DMS153 treated with DMSO at 0.1 percent for 48 hours (cell line): Measurements from ENCODE around the gene GLS.
A peak's percentile ranks its signal among the peaks of the same experiment; 100 is the strongest.
"Not testable (repeated sequence)": the region's sequence is repeated elsewhere in the genome, so short reads cannot be mapped to it uniquely, and the experiment has no call there.

Experiments
- DNase-seq: peaks from one replicate; lab custom pipeline; 2025; ENCODE audit not compliant: unreplicated experiment; lab: John Stamatoyannopoulos, UW

GLS gene

DNA sequence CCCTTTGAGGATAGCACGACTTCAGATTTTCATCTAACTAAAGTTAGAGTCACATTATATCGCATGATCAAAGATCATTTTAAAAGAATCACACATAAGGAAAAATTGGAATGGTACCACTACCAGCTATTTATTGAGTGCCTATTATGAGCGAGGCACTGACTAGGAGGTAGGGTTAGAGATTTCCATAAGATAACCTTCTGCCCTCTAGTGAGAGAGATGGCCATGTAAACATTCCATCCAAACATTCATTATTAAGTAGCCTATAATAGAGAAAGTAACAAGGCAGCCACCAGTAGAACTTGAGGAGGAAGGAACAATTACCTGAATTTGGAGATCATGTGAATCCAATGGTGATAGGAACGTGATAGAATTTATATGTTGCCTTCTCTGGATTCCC, 25.4 kb upstream of the GLS start:
- no peak for DNase-seq

DNA sequence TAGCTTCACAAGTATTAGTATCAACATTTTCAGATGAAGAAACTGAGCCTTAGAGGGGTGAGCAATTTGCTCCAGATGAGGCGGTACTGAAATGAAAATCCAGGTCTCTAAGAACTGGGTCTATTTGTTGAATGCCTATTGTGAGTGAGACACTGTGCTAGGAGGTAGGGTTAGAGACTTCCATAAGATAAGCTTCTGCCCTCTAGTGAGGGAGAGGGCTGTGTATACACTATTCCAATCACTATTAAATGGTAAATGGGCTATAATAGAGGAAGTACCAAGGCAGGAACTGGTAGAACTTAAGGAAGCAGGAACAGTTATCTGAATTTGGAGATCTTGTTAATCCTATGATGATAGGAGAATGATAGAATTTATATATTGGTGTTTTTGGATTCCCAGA, 23.6 kb upstream of the GLS start:
- no peak for DNase-seq

DNA sequence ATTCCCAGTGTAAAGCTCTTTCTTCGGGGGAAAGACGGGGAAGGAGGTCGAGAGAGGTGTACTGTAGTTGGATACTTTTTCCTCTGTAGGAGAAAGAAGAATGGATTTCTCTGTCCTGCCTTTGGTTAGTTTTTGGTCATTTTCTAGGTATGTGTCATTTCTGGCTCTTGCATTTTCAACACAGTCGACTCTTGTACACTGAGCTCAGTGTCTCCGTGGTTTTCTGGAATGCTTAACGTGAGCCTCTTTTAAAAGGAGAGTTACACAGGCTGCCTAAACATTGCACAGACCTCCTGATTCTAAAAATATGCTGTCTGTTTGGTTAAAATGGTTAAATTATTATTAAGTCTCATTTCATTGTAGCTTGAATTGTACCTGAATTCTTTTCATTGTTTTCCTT, 21.8 kb upstream of the GLS start:
- DNase-seq: no peak

DNA sequence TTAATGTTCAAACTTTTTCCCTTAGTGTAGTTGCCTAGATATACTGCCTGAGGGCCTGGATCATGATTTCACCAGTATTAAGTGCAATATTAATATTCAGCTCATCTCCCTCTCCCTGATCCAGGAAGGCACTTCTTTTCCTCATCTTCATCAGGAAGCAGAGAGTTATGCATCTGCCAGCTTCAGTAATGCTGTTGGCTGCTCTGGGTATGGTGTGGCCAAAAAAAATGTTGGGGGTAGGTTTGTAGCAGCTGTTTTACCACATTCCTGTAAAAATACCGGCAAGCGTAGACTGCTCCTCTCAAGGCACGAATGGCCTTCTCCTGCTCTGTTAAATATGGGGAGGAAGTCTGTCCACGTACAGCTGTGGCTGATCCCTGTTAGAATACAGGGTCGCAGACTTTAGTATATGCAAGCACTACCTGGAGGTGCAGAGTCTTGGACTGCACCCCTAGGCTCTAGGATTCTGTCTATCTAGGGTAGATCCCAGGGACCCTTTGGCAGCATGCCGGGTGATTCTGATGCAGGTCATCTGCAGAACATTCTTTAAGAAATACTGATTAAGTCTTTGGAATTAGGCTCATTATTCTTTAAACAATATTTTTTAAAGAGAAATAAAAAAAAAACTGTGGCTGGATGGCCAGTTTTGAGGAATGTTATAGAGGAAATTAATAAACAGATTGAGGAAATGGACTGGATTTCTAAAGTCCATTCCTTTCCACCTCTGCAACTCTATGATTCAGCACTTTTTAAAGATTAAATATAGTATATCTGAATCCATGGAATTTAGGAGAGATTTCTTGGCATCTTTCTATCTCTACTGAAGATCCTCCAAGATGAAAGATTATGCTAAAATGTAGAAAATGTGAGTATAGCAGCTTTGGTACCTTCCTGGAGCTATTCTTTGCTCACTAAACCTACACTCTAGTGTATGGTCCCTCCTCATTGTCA, 21.0 kb upstream of the GLS start:
- DNase-seq: no peak

DNA sequence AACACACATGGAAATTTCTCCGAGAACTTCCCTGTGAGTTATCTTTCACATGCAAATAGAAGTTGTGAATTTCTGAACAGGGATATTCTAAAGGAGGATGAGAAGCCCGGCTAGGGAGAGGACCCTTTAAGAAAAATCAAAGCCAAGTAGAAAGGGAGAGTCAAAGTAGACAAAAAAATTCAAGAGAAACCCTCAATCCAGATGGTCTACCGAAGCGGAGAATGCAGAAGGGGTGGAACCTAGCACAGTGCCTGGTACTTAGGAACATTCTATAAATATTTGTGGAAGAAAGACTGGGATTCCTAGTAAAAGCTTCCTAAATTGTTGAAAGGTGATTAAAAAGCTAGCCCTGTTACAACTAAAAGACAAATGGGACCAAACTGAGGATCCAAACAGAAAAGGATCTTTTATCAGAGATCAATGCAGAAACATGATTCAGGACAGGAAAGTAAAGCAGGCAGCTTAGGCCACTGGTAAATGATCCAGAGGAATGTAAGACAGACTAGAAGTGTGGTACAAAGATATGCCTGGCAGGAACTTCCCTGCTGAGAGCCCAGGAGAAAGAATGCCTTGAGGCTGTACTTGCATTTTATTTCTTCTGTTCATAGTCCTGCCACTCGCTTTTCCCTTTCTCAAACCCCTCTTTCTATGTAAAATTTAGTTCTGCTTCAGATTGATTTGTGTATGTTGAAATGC, 19.5 kb upstream of the GLS start:
- no peak for DNase-seq

DNA sequence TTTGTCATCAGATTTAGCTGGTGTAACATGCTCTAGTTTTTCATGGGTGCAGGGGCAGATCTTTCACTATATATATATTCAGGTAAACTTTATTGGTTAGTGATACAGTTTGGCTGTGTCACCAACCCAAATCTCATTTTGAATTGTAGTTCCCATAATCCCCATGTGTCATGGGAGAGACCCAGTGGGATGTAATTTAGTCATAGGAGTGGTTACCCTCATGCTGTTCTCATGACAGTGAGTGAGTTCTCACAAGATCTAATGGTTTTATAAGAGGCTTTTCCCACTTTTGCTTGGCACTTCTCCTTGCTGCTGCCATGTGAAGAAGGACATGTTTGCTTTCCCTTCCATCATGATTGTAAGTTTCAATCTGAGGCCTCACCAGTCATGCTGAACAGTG, 18.5 kb upstream of the GLS start:
- DNase-seq: not testable (repeated sequence)

DNA sequence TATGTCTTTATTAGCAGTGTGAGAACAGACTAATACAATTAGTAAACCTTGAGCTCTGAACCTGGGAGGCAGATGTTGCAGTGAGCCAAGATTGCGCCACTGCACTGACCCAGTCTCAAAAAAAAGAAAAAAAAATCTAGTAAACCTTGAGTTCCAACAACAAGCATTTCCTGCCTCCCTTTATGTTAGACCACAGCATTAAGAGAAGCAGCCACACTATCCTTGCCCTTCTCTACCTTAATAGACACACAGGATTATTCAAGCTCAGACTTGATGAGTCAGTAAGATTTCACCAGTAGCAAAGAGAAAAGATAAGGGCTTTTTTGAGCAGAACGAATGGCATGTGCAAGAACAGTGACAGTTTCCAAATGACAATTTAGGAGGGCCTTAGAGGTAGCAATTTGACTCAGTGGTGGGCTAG, 18.0 kb upstream of the GLS start:
- no peak for DNase-seq

DNA sequence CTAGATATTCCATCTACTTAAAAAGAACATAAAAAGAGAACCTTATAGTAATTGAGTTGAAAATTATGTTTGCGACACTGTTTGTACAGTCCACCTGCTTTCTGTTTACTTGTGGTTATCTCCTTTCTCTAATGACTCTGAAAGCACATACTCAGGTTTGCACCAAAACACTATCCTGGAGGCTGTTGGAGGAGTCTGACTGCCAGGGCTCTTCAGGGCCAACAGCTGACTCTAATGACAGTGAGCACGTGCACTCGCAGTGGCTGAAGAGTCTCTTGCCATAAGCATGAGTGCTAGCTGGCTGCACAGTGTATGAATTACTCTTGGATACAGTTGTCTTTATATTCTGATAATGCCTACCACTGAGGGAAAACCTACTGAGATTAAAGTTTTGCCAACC, 16.7 kb upstream of the GLS start:
- peak; percentile 99 for DNase-seq

DNA sequence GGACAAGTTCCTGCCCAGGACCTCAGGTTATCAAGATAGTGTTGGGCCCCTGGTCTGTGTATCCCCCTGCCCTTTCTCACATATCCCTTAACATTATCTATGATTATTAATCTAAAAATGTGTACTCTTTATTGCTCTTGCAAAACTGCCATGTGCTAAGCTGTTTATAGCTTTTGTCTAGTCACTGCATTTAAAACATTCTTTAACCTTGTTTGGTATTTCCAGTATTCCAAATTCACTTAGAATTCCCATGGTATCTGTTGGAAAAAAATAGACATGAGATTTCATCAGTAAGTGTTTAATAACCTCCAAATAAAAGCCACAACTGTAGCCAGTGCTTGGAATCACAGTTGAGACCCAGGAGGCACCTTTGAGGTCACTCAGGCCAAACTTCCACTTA, 16.2 kb upstream of the GLS start:
- DNase-seq: no peak

DNA sequence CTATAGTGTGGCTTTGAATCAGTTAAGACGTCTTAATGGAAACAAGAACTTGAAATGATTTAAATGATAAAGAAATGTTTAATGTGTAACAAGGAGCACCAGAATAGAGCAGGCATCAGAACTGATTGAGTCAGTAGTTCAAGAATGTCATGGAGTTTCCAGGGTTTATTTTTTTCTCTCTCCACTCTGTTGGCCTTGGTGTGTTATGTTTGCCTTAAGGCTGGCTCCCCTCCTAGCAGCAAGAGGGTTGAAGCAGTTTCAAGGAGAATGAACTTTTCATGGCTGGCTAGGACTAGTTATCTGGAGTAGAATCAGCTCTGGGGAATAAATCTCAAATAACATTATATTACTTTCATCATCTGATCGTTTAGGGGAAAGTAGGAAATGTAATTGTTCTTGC, 13.4 kb upstream of the GLS start:
- no peak for DNase-seq

DNA sequence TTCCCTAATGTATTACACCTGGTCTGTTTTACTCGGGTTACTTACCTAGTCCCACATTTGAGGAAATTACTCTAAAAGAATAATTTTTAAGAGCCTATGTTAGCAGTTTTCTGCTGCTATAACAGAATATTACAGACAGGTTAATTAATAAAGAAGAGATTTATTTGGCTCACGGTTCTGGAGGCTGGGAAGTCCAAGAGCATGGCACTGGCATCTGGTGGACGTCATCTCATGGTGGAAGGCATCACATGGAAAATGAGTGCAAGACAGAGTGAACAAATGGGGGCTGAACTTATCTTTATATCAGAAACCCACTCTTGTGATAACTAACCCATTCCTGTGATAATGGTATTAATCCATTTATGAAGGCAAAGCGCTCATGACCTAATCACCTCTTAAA, 12.8 kb upstream of the GLS start:
- DNase-seq: no peak

DNA sequence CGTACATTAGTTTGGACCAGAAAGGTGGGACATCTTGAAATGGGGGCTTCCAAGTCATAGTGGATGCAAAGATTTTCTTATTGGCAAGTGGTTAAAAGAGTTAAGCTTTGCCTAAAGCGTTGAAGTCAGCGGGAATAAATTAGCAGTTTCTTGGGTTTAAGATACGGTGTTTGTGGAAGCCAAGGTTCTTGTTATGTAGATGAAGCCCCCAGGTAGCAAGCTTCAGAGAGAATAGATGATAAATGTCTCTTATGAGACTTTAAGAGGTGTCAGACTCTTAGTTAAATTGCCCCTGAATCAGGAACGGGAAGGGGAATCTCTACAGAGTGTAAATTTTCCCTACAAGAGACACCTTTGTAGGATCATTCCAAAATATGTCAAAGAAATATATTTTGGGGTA, 10.9 kb upstream of the GLS start:
- DNase-seq: no peak

DNA sequence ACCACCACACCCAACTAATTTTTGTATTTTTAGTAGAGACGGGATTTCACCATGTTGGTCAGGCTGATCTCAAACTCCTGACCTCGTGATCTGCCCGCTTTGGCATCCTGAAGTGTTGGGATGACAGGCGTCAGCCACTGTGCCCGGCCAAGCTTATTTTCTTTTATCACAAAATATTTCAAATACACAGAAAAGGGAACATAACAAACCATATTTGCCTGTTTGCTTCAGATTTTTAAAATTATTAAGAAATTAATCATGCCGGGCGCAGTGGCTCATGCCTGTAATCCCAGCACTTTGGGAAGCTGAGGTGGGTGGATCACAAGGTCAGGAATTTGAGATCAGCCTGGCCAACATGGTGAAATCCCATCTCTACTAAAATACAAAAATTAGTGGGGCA, 7.2 kb upstream of the GLS start:
- DNase-seq: not testable (repeated sequence)

DNA sequence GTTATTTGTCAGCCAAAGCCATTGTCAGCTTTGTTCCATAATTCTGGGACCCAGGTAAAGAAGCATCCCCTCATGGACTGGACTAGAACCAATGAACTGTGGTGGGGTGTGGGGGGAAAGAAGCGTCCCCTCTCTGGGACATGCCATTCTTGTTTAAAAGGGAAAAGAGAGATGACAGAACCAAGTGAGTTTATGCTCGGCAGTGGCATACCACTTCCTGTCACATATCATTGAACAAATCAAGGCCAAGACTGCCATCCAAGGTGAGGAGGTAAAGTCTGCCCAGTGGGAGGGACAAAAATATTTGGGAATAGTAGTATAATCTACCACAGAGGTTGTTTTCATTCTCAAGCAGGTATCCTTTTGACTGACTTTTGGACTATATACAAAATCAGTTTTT, 4.7 kb upstream of the GLS start:
- no peak for DNase-seq

DNA sequence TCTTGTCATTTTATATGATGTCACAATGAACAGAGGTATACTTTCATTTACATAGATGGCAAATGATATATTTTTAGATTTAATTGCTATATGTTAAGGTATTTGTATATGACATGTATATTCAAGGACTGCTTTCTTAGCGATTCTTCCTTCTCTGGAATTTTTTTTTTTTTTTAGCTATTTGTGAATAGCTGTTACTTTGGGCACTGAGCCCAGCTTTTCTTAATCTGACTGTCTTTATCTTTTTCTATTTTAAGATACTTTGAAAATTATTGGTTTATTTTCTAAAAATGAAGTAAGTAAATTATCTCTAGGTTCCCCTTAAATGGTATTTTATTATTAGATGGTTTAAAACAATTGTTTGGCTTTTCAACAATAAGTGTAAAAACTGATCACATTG, 4.0 kb upstream of the GLS start:
- no peak for DNase-seq

DNA sequence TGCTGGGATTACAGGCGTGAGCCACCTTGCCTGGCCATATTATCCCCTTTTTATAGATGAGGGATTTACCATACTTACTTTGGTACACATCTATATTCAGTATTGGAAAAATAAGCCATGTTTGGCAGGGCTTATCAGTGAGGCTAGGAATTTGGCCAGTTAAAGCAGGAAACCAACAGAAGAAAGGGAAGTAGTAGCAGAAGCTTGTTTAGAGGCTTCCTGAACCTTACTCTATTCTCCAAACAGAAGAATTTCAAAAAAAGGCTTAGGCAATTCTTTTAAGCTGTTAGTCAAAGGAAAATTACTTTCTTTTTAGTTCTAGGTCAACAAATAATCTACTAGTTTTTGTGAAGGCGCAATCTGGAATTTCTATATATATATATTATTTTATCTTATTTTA, 3.2 kb upstream of the GLS start:
- no peak for DNase-seq

DNA sequence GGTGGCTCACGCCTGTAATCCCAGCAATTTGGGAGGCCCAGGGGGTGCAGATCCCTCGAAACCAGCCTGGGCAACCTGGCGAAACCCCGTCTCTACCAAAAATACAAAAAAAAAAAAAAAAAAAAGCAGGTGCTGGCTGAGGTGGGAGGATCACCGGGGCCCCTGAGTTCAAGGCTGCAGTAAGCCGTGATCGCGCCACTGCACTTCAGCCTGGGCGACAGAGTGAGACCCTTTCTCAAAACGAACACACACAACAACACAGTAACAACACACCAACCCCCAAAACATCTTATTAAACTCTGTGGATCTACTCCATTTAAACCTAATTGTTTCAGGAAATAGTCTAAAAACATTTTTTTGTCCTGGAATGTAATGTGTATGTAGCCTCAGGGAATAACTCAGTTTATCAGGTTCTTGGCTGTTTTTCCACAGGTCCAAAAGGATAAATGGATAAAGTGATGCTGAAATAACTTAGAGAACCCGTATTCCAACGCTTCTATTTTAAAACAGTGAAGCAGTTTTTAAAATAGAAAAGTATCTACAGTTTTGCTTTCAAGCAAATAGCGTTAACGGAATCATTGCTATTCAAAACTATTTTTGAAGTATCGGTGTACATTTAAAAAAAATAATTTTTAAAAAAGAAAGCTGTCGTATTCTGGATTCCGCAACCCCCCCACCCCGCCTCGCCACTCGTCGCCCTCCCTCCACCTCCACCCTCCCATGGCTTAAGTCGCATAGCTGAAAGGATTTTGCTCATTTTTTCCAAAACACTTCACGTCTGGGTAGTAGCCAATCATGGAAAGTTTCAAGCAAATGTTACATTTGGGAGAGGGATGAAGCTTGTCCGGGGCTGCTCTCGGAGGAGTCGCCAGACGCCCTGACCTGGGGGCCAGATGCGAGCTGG, 895 bp upstream of the GLS start:
- DNase-seq: no peak

DNA sequence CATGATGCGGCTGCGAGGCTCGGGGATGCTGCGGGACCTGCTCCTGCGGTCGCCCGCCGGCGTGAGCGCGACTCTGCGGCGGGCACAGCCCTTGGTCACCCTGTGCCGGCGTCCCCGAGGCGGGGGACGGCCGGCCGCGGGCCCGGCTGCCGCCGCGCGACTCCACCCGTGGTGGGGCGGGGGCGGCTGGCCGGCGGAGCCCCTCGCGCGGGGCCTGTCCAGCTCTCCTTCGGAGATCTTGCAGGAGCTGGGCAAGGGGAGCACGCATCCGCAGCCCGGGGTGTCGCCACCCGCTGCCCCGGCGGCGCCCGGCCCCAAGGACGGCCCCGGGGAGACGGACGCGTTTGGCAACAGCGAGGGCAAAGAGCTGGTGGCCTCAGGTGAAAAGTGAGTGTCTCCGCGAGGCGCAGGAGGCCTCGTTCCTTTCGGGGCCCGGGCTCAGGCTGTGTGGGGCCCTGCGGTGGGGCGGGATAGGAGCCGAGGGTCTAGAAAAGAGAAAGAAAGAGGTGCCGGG, 520 bp downstream of the GLS start:
- no peak for DNase-seq

DNA sequence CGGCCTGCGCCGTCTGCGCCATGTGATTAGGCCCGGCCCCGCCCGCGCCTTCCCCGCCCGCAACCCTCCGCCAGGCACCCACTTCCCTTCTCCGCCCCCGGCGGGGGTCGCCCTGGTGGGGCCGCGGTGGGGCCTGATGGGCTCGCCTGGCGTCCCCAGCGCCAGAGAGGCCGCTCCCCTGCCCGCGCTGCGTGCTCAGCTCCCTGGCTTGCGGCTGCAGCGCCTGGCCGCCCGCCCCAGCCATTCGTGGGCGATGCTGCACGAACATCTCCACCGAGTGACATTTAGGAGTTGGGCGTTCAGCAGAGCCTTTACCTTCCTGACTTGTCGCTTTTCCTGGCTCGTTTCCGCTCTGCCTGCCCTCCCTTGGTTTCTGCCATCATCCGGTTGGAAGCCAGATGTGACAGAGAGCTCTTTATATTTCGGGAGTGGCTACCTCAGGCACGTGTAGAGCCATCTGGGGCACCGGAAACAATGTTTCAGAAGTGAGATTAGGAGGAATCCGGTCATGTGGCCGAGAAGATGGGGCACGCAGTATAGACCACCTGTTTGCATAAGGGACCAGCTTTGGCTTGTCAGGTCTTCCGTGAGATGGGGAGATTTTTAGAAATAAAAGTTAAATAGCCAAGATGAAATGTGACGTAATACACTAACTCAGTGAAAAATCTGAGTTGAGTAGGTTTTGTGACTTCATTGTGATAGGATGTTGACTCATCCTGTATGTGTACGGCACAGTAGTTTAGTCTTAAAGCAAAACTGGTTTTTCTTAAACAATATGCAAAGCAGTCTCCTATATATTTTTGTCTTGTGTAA, 1.2 kb downstream of the GLS start:
- peak; percentile 62 for DNase-seq

DNA sequence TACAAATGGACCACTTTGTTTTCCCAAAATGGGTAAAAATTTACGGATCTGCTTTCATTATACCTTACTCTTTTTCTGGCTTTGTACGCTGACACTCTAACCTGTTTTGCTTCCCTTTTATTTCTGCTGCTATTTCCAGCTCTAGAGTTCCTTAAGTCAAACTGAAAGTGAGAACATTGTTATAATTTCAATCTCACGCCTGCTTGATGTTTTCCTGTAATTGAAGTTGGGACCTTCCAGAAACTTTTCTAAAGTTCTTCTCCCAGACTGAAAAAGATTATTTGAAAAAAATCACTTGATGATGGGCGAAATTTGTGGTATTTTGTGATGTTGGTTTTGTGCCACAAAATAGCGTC, 1.8 kb downstream of the GLS start:
- DNase-seq: no peak
